GM21528 (cell line): ENCODE data around the gene ENPEP.
"Not testable (repeated sequence)": the region's sequence is repeated elsewhere in the genome, so short reads cannot be mapped to it uniquely, and the experiment has no call there.

Experiments used
- ATAC-seq: cut with Tn5 transposase; IDR thresholded peaks from one replicate; pipeline ENCODE4 v1.9.1; 2021; ENCODE audit warnings: mild to moderate bottlenecking, moderate library complexity; ENCODE audit not compliant: unreplicated experiment, low FRiP score

Gene ENPEP, protein sequence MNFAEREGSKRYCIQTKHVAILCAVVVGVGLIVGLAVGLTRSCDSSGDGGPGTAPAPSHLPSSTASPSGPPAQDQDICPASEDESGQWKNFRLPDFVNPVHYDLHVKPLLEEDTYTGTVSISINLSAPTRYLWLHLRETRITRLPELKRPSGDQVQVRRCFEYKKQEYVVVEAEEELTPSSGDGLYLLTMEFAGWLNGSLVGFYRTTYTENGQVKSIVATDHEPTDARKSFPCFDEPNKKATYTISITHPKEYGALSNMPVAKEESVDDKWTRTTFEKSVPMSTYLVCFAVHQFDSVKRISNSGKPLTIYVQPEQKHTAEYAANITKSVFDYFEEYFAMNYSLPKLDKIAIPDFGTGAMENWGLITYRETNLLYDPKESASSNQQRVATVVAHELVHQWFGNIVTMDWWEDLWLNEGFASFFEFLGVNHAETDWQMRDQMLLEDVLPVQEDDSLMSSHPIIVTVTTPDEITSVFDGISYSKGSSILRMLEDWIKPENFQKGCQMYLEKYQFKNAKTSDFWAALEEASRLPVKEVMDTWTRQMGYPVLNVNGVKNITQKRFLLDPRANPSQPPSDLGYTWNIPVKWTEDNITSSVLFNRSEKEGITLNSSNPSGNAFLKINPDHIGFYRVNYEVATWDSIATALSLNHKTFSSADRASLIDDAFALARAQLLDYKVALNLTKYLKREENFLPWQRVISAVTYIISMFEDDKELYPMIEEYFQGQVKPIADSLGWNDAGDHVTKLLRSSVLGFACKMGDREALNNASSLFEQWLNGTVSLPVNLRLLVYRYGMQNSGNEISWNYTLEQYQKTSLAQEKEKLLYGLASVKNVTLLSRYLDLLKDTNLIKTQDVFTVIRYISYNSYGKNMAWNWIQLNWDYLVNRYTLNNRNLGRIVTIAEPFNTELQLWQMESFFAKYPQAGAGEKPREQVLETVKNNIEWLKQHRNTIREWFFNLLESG

DNA sequence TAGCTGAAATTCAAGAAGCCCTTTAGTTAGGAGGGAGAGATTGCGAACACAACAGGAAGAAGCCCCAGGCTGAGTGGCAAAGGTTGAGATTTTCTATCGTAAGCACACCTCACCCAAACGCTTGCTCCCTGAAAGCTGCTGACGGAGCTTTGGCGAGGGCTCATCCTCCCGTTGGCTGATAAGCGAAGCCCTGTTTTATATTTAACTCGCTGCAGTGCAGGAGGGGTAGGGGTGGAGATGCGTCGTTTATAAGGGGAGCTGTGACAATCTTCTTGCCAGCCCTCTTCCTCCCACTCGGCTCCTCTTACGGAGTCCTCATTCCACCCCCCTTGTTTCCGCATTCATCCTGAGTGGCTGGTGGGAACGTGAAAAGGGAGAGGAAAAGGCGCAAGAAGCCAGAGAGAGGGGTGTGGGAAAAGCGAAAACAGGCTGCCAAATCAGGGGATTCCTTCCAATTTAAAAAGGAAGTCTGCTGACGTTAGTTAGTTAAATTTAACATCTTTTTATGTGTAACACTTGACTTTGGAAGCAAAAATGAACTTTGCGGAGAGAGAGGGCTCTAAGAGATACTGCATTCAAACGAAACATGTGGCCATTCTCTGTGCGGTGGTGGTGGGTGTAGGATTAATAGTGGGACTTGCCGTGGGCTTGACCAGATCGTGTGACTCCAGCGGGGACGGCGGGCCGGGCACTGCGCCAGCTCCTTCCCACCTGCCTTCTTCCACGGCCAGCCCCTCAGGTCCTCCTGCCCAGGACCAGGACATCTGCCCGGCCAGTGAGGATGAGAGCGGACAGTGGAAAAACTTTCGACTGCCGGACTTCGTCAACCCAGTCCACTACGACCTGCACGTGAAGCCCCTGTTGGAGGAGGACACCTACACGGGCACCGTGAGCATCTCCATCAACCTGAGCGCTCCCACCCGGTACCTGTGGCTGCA is at the start of gene ENPEP:
Gene ENPEP, plus strand, starts transcription at position 275 of the 938 bp plus-strand sequence. Its CDS starts 260 bp downstream, at position 535.
- ATAC-seq: no peak

DNA sequence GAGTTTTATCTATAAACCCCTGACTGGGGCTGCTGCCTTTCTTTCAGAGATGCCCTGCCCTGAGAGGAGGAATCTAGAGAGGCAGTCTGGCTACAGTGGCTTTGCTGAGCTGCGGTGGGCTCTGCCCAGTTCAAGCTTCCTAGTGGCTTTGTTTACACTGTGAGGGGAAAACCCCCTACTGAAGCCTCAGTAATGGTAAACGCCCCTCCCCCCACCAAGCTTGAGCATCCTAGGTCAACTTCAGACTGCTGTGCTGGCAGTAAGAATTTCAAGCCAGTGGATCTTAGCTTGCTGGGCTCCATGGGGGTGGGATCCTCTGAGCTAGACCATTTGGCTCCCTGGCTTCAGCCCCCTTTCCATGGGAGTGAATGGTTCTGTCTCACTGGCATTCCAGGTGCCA is 44.1 kb upstream of the ENPEP start:
- not testable (repeated sequence) for ATAC-seq

- not testable (repeated sequence) for ATAC-seq
Observed at GRCh38 chr4:110437292-110437691, 38.7 kb upstream of the ENPEP start.

- ATAC-seq: not testable (repeated sequence)
Observed at GRCh38 chr4:110439209-110439608, 36.7 kb upstream of the ENPEP start.

DNA sequence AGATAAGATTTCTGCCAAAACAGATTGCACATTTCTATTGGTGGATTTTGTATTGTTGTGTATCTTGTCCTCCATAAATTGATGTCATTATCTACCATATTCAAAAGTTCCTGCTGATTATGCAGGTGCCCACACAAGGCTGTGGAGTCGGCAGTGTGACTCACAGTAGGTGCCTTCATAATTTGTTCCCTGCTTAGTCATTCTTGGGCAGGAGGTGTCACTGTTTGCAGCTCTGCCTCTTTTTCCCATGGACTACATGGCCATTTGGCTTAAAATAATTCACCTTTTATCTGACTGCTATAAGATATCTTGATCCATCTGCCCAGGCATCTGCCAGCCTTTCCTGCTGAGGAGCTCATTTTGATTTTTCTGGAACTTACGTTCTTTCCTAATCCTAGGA is 33.6 kb upstream of the ENPEP start:
- no peak for ATAC-seq

DNA sequence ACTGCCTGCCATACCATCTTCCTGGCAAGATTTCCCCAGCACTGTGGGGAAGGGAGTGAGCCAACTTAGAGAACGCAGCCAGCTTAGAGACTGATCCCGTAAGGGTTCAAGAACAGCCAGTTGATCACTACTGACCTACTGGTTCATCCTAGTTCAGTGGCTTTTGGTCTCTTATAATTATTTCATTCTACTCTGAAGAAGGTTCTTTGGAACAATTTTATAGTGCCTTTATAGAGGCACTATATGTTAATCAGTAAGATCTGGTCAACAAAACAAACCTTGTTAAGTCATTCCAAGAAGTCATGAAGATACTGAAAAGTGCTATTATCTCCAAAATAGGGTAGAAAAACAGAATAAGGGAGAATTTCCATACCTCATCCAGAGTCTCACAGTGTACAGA is 33.2 kb upstream of the ENPEP start:
- no peak for ATAC-seq

DNA sequence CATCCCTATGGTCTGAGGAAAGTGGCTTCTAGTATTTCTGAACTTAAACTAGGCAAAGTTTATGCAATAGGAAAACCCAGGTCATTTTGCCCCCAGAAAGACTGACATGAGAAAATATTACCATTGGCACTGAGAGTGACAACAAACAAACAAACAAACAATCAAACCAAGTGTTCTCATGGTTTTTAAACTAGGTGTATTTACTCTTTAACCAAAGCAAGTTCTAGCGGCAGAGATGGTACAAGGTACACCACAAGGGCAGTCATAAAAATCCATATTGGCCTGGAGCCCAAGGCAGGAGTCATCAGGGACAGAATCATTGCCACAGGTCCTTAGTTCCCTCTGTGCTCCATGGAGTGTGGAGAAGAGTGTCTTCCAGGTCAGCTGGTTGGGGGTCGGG is 26.0 kb upstream of the ENPEP start:
- no peak for ATAC-seq

DNA sequence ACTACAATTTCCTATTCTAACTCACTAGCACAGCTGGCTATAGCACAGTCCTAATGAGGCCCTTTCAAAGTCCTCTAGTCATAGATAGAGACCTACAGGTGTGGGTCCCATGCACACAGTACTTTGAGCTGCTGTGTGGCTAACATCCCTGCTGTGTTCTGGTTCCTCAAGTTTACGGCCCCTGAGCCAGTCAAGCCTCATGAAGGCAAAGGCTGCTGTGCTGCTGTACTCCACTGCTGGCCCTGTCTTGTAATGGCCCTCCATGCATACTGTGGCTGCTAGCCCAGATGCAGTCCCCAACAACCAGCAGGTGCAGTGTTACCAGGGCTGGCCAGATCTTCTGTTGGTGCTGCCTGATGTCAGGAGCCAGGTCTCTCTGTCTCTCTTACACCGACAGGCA is 23.4 kb upstream of the ENPEP start:
- no peak for ATAC-seq

DNA sequence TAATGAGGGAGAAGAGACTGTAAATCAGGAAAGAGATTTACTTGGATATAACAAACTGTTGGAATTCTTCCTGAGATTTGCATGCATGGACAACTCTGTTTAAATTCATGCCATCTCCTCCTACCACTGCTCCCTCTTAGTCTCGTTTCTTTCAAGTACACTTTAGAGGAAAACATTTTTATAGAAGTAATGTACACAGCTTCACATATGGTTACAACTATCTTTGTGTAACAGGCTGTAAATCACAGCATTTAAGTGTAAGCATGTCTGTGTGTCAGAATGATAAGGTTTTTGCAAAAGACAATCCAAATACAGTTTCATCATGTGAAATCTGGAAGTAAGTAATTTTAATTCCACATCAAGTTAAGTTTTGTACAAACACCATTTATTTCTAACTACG is 21.5 kb upstream of the ENPEP start:
- no peak for ATAC-seq

DNA sequence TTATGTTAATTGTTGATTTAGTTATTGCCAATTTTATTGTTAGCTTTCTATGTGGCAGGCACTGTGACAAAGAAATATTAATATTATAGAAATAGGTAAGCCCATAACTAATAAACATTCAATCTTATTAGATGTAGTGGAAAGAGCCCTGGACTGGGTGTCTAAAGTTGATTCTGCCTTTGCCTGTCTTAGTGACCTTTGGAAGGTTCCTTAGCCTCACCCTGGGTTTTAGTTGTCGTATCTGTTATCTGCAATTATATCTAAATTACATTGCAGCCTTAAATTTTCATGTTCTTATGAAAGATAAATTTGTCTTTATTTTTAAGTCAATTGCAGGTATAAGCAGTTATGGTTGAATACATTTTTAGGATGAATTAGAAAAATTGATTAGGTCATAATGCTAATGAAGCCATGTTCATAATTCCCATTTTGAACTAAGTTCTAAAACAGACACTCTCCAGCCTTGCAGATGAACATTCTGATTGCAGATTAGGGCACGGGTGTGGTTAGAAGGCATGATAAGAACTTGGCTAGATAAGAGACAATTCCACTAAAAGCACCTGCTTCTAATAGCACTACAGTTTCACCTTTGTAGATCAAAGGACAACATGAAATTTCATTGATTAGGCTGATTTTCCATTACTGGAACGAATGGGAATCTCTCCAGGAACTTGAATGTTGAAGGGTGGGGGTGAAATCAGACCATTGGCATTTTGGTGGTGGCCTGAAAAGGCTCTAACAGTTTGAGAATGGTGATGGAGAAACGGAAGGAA is 17.3 kb upstream of the ENPEP start:
- no peak for ATAC-seq

GRCh38 chr4:110460074-110460746 is 15.7 kb upstream of the ENPEP start:
- no peak for ATAC-seq

GRCh38 chr4:110467400-110467799 is 8.6 kb upstream of the ENPEP start:
- ATAC-seq: no peak

DNA sequence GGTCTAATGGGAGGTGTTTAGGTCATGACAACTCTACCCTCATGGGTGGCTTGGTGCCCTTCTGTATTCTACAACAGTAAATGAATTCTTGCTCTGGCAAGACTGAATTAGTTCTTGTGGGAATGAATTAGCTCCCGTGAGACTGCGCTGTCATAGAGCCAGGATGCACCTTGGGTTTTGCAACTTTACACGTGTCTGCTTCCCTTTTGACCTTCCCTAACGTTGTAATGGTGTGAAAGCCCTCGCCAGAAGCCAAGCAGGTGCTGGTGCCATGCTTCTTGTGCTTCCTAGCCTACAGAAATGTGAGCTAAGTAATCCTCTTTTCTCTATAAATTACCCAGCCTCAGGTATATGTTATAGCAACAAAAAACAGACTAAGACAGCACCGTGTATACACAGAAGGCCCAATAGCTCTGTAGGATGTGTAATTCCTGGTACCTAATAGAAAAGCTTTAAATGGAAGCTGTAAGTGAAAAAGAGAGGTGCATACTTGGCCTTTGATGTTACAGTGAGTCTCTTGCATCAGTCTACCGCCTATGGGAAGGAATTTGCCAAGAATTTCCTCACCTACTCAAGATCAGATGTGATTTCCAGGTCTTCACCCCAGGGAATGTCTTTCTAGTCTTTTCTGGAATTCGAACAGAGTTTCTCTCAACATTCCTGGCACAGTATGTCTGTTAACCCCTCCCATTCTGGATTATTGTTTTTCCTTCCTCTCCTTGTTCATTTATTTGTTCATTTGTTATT is 3.2 kb upstream of the ENPEP start:
- no peak for ATAC-seq

DNA sequence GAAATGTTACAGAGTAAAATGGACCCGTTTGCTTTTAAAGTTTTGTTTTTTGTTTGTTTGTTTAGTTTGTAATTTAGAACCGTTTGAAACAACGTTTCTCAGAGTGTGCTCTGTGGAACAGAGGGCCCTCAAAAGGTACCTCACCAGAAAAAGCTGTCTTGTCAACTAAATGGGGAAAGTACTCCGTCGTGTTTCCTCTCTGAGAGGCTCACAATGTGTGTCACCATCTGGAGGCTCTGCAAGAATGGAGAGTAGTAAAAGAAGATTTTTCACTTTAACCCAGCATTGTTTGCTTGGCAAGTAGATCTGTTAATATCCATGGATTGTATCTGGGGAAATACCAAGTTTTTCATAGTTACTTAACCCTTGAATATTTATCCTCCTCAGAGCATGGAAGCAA is 1.5 kb upstream of the ENPEP start:
- ATAC-seq: no peak

DNA sequence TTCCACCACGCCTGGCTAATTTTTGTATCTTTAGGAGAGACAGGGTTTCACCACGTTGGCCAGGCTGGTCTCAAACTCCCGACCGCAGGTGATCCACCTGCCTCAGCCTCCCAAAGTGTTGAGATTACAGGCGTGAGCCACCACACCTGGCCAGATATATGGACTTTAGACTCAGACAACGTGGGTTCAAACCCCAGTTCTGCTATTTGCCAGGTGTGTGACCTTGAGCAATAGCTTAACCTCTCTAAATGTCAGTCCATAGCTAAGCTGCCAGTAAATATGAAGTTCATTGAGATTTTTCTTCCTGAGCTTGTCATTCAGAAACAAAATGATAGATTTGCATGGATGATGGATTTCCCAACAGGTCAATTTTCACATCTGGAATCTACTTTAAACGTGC is 875 bp upstream of the ENPEP start:
- ATAC-seq: not testable (repeated sequence)

DNA sequence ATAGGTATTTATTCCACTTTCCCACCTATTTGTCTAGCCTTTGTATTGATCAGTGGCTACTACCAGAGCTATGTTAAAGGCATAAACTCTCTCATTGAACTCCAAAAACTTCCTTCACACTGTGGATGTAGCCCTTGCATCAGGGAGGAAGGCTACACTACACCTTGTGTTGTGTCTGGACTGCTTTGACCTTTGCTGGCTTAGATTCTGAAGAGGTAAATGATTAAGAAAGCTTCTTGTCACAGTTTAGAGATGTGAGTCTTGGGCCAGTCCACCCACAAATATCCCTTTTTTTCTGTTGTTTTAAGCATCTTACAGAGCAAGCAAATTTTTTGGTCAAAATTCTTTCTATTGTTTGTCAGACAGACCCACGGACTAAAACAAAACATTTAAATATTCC is 1.9 kb downstream of the ENPEP start:
- no peak for ATAC-seq

GRCh38 chr4:110480031-110480549 is 4.1 kb downstream of the ENPEP start:
- no peak for ATAC-seq

DNA sequence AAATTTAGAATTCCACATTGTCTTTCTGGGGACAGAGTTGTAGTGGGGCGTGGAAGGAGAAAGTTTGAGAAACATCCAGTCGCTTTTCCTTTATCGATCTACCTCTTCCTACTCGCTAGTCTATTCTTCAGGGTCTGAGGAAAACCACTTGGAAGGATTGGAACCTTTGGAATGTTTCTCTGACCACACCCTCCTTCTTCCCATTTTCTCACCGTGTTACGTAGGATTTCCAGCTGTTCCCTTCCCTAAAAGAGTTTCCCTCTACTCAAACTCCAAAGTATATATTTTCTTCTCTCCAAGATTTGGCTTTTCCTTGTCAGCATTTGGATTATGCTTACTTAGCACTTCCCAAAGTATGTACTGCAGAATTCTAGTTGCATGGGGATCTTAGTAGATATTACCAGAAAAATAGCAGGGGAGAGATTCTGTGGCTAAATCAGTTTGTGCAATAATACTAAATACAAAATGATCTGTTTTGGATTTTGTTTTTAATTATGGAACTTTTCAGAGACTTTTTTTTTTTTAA is 4.9 kb downstream of the ENPEP start:
- ATAC-seq: no peak
